GM12892 (cell line): ENCODE data around the gene CNTN5.

Experiments used
- POLR2A ChIP-seq: IDR thresholded peaks from 2 replicates; pipeline ENCODE4 v1.6.1; 2011; ENCODE audit warnings: low read depth, low read length, control low read depth
- POLR2AphosphoS5 ChIP-seq: IDR thresholded peaks from 2 replicates; pipeline ENCODE4 v1.6.1; 2011; ENCODE audit warnings: low read depth, low read length, control low read depth
- TAF1 ChIP-seq: IDR thresholded peaks from 2 replicates; pipeline ENCODE4 v1.6.1; 2011; ENCODE audit warnings: low read depth, mild to moderate bottlenecking, control low read depth, low read length, borderline replicate concordance

- no peak for TF ChIP-seq POLR2AphosphoS5
- TF ChIP-seq POLR2A, result no peak
- no peak for TF ChIP-seq TAF1
Measured at GRCh38 chr11:99154277-99154676, 133.5 kb downstream of the CNTN5 start.
